GM19463 (cell line): ENCODE measurements around the gene TTC6.
"Not testable (repeated sequence)": the region's sequence is repeated elsewhere in the genome, so short reads cannot be mapped to it uniquely, and the experiment has no call there.

Source experiments
- ATAC-seq: cut with Tn5 transposase; IDR thresholded peaks from one replicate; pipeline ENCODE4 v1.9.1; 2021; ENCODE audit warnings: mild to moderate bottlenecking, moderate library complexity; ENCODE audit not compliant: unreplicated experiment

TTC6 gene

GRCh38 chr14:37594971-37595808 is at the start of gene TTC6, which contains the start of gene FOXA1:
TTC6 (plus strand) TSS chr14:37595629; CDS start chr14:37622065, 26,436 bp downstream.
FOXA1 (minus strand) TSS chr14:37595249; CDS start chr14:37594972, 277 bp downstream.
- ATAC-seq, result no peak

GRCh38 chr14:37546621-37547447 is 48.6 kb upstream of the TTC6 start:
- ATAC-seq, result no peak

DNA sequence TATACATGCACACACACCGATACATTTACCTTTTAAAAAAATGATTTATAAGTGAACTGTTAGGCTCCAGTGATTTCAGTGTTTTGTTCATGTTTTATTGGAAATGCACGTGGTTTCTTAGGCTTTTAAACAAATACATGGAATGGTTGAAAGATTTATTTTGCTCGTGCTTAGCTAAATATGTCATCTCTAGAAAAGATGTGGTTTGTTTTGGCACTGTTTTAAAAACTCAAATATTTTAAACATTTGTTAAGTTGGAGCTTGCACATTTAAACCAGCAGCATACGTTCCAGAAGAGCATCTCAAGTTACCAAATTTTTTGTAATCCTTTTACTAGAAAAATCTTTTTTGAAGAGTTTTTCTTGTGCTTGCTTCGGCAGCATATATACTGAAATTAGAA is 44.9 kb upstream of the TTC6 start:
- no peak for ATAC-seq

GRCh38 chr14:37551119-37551518 is 44.3 kb upstream of the TTC6 start:
- no peak for ATAC-seq

DNA sequence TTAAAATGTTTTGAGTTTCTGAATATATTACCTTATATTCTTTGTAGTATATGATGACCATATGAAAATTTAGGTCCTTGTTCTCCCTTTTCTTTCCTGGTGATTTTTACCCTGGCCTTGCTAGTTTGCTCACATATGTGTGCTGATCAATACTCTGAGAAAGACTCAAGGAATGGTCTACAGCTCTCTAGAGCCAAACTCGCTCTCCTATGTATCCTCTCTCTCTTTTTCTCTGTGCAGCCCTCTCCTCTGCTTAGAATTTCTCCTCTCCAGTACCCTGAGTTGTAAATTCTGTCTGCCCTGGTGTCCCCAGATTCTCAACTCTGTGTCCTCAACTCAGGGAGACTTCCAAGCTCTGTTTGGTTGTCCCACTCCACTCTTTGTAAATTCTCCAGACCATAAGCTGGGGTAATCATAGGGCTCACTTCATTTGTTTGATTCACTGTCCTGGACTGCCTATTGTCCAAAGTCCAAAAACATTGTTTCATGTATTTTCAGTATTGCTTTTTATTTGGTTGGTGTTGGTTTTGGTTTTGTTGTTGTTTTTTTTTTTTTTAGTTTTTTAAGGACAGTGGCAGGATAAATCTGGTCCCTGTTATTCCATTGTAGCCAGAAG is 41.4 kb upstream of the TTC6 start:
- ATAC-seq, result no peak

- not testable (repeated sequence) for ATAC-seq
These were observed 39.8 kb upstream of the TTC6 start for GRCh38 chr14:37555596-37555995.

DNA sequence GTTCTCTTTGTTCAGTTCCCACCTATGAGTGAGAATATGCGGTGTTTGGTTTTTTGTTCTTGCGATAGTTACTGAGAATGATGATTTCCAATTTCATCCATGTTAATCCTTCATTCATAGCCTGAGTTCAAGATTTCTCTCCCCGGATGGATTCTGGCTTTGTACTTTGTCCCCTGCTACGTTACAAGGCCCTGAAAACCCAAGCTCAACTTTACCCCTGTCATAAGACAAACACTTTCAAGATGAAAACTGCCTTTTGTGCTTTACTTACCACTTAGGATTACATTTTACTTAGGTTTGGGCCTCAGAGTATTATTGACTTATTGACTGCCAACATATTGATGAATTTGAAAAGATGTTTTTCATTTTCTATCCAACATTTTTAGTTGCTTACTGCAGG is 36.7 kb upstream of the TTC6 start:
- no peak for ATAC-seq

GRCh38 chr14:37559386-37559785 is 36.0 kb upstream of the TTC6 start:
- ATAC-seq, result no peak

DNA sequence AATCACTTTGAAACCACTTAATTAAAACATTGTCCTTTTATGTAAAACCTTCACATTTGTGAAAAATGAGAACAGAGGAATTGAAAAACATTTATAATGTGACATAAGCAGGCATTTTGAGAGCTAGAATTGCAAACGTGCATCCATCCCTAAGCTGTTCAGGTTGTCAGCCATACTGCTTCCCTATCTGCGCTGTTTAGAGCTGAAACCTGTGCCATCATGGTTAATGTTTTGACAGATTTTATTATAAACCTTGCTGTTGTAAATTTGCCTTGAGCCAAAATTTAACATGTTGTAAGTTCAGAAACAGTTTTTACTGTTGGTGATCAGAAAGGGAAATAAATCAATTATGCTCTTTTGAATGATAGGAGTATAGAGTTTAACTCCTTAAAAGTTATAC is 32.2 kb upstream of the TTC6 start:
- ATAC-seq, result no peak

DNA sequence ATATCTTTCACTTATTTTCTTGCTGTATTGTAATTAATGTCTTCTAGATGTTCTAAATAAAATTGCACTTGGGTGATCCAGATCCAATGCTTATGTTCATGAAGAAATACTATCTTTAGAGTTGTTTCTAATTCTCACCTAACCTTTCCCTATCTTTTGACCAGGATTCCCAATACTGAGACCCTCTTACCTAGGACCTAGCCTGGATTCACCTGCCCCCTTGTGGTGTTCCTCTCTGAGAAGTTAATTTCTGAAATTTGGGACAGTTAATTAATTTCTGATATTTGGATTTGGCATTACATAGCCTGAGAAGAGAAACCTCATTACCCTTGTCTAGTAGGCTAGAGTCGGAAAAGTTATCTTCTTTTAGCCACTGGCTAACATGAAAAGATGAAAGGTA is 29.9 kb upstream of the TTC6 start:
- no peak for ATAC-seq

DNA sequence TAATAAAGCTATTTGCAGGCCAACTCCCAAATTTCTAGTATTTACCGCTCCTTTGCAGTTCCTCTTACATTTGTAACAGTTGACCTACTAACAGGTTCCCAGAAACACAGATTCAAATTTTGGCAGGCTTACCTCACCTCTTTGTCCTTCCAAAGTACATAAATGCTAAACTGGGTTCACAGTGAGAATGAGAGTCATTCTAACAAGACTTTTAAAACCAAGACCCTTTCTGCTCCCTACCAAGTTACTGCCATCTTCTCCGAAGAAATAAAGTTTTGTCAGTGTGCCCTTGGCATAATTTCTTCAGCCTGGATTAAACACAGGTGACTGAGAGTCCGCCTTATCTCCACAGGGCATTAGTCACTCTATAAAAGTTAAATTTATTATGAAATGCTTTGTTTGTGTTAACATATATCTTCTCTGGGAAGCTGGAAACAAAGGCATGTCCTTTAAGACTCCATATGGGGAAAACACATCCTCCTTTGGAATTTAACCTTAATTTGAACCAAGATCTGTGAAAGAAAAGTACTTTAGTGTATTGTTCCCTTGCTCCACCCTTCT is 28.5 kb upstream of the TTC6 start:
- no peak for ATAC-seq

DNA sequence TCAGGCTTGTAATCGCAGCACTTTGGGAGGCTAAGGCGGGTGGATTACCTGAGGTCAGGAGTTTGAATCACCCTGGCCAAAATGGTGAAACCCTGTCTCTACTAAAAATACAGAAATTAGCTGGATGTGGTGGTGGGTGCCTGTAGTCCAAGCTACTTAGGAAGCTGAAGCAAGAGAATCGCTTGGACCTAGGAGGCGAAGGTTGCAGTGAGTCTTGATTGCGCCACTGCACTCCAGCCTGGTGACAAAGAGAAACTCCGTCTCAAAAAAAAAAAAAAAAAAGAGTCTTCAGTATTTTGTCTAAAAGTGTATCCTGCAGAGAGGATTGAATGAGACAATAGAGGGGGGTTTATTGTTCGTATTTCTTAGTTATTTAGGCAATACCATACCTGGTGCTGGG is 25.7 kb upstream of the TTC6 start:
- ATAC-seq, result no peak

GRCh38 chr14:37571391-37571790 is 24.0 kb upstream of the TTC6 start:
- ATAC-seq, result no peak

DNA sequence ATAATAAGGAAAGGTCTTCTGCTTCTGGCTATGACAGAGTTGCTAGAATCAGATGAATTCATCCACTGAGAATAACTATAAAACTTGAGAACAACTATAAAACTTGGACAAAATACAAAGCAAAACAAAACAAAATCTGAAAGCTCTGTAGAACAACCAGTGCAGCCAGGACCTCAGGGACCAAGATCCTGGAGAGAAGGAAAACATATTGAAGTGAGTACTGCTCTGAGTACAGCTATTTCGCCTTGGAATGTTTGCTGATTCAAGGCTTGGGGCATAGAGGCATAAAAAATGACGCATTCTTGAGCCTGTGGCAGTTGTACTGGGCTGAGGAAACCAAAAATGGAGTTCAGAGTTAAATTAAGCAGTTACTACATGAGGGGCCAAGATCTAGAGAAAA is 22.1 kb upstream of the TTC6 start:
- ATAC-seq, result no peak

DNA sequence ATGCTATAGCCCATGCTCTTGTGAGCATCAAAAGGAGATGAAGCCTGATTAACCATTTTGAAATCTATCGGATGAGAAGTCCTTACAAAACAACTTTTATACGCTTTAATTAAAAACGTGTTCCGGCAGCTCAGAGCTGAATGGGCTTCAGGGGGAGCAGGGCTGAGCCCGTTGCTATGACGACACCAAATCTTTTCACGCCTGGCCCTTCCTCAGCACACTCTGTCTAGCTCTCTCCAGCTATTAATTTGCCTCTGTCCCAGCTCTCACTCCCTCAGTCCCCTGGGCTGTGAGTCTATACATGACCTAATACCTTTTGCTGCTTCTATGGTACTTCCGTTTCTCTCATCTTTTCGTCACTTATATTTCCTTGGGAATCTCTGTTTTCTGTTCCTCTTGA is 16.2 kb upstream of the TTC6 start:
- ATAC-seq, result no peak

DNA sequence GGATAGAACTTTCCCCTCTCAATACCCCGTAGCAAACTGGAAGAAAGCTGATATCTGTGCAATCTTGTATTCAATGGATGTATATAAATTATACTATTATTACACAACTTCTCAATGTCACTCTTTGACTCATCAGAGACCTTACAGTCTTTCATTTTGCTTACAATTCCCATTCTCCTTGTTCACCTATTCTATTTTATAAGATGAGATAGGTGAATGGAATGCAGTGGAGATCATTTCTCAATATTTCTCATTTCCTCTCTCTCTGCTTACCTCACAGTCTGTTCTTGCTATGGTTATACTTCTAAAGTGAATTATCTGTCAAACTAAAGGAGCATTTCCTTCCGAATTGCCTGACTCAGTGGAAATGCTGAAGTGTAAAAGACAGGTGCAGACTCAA is 15.3 kb upstream of the TTC6 start:
- no peak for ATAC-seq

DNA sequence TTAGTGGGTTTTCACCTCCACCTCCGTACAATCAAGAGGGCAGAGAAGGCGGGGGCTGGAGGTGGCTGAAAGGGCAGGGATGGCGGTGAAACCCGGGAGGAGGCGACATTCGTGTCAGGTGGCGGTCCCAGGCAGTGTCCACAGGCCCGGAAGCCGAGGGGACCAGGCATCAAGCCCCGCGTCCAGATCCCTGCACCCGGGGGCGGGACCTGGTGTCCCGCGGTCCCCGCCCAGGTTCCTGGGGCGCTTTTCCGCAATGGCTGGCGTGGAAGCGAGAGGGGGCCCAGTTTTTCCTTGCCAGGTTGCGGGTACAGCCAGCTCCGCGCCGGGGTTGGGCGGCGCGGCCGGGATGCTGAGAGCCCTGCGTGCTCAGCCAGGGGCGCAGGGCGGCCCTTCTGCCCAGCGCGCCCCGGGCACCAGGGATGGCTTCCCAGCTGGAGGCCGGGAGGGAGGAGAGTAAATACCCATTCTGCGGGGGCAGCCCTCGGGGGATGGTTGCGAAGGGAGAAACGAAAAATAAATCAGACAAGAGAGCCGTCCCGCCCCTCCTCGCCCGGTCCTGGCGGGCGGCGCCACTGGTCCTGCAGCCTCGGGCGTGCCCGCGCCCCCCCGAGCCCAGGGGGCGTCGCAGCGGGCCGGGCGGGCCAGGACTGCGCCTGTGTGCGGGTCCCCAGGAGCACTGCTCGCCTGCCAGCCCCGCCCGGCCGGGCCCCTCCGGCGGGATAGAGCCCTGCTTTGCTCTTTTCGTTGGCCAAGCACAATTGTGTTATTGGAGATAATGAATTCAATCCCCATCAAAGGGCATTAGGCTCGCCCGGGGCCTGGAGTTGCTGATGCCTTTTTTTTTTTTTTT is 11.8 kb upstream of the TTC6 start:
- no peak for ATAC-seq

DNA sequence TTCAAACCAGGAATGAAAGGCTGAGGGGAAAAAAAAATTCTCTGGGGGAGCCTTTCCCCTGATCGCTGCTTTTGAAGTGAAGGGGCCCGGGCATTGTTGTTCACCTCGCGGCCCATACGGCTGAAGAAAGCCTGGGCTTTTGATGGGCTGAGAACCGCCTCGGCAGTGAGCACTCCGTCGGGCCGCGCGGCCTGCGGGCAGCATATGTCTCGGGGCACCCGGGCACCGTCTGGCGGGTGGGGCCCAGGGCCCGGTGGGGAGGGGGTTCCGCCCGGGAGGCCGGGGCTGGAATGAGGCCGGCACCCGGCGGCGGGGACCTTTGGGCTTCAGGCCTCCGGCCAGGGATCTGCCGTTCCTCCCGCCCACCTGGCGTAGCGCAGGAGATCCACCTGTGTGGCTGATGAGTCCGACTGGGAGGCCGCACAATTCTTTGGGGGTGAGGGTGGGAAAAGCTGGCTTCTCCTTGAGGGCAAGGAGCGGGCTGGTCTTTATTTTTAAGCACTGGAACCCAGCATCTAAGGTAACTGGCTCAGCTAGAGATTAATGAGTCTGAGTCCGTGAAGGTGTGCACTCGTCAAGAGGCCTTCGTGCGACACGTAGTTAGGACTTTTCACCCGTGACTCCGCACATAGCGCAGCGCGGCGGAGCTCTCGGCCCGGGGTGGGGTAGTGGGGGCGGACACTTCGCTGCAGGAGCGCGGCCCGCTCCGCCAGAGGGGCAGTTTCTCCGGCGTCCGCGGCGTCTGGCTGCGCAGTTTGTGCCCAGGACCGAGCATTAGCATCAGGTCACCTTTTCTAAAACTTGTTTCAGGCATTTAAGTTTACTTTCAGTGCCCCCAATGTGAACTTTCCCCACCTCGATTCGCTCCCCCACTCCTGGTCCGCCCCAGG is 11.0 kb upstream of the TTC6 start:
- ATAC-seq, result no peak

DNA sequence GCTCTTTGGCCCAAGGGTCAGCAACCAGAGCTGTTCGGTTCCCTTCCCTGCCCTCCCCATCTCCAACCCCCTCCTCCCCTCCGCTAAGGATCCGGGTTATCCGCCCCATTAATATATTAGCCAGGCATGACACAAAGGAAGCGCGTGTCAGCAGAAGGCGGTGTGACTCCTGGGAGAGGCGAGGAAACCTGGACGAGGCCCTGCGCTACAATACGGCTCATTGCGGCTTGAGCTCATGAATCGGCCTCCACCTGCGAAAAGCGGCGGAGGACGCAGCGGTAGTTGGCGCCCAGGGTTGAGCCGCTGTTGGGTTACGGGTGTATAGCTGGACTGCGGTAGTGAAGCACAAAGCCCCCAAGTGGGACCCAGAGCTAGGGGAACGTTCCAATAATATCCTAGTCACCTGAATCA is 10.3 kb upstream of the TTC6 start:
- no peak for ATAC-seq
